ENCODE measurements around the gene GLB1L. TPM values are rescaled to one million over a fixed set of nuclear protein-coding genes. Genes with fewer than 3 reads are reported as not detected.

Gene GLB1L
- polyA plus RNA-seq, 3 donors: 2.1 to 12.9 (median 11.8) TPM

DNA sequence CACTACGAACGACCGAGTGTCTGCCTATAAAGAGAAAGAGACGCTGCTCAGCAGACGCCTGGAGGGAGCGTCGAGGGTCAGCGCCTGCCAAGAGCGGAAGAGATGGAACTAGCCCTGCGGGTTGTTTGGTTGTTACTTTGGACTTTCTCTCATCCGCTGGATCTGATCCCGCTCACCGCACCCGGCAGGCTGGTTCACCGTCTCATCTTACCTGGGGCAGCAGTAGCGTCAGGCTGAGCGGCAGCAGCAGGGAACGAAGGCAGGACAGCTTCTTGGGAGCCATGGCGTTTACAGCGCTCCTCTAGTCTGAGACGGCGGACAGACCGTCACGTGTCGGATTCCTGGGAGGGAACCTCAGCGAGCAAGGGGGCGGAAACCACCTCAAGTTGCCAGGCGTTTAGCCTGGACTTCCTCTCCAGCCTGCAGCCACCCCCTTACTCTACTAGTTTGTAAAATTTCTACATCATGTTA is 1.9 kb downstream of the GLB1L start:
- H3K27ac ChIP-seq (ENCODE audit: low read depth, low read length): no peak overlapping the region
- 46 to 50% (median 46%) methylated on average over 28 of the region's 28 CpGs for WGBS, 3 donors

DNA sequence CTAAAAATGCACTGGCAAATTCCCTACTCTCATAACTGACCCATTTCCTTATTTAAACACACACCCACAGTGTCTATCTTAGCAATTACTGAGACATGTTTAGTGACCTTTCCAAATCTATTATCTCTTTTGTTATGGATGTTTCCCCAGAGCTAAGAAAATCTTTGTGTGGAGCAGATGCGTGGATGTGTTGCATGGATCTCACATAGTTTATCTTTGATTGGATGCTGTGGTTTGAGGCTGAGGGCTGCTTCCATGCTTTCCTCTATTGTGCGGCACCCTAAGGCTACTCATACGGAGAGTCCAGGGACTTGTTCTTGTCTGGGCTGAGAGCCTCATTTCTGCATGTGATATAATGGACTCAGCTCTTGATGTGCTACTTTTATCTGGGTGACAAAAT is 10.9 kb downstream of the GLB1L start:
- 71 to 92% (median 90%) methylated on average over 3 of the region's 3 CpGs for WGBS, 3 donors

GRCh38 chr2:219230059-219230540 is 15.1 kb downstream of the GLB1L start:
- no peak overlapping the region for H3K27ac ChIP-seq (ENCODE audit: low read depth, low read length)
- 0 to 1% (median 0%) methylated on average over 24 of the region's 24 CpGs for WGBS, 3 donors

More for the DNA sequence above, 10.9 kb downstream of the GLB1L start:
- H3K27ac ChIP-seq (ENCODE audit: low read depth, low read length): no peak overlapping the region

- 0 to 1% (median 0%) methylated on average over 78 to 80 of the region's 80 CpGs for WGBS, 3 donors
- H3K27ac ChIP-seq (ENCODE audit: low read depth, low read length): no peak within 1 kb of the TSS
Measured at GRCh38 chr2:219229305-219230058, 15.8 kb downstream of the GLB1L start, which contains the start of the genes ANKZF1 and ATG9A. TSS of gene ANKZF1 (plus strand) at chr2:219229806. CDS start at chr2:219230258, 452 bp downstream. TSS of gene ATG9A (minus strand) at chr2:219229636. CDS start at chr2:219228024, 1,612 bp downstream.

- H3K27ac ChIP-seq (ENCODE audit: low read depth, low read length): no peak overlapping the region
- 1 to 2% (median 1%) methylated on average over 15 to 19 of the region's 19 CpGs for WGBS, 3 donors
Measured at GRCh38 chr2:219228911-219229304, 16.3 kb downstream of the GLB1L start.

DNA sequence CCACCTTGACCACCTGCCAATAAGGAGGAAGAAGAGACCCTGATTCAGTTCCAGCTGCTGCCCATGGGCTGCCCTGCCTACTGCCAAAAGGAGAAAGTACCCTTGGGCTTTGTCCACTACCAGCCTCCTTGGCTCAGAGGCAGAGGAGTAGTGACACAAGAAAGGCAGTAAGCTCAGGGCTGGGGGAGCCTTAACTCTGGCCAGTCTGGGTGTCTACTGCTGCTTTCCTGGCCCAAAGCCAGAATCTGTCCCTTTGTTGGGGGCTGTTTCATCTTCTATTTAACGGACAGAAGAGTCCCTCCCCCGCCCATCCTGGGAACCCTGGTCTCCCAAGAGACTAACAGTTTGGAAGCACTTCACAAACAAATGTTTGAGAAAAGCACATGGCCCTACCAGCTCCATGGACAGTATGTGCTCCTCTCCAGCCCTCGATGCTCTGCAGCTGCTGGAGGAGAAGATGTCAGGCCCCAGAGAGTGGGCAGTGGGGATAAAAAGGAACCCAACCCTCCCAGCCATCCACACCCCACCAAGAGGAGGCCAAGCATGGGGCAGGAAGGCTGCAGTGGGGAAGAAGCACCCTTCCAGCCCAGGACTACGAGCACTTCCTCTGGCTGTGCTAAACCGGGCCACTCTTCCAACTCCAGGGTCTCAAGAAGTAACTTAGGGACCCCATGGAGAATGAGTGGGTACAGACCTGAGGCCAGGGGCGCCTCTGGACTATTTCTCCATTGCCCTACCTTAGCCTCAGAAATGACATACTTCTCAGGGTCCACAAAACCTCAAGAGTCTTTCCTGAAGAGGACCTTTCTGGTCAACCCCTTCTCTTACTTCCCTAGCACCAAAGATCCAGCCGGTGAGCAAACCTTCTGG is 17.0 kb downstream of the GLB1L start:
- H3K27ac ChIP-seq (ENCODE audit: low read depth, low read length): no peak overlapping the region
- WGBS, 3 donors: 37 to 51% (median 37%) methylated on average over 7 of the region's 7 CpGs

DNA sequence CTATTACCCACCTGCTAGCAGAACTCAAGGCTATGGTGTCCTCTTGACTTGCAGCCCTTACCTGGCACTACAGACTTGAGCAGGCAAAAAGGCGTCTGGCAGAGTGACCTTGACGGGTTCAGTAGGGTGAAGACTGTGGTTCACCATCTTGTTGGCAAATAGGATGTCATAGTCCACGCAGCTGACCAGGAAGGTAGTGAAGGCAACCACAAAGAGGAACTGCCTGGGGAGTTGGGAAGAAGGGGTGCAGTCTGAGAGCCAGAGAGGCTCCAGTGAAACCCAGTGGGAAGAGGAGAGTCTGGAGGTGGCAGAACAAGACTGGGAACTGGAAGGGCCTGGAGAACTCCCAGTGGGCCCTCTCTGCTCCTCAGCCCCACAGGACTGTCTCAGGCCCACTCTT is 19.9 kb downstream of the GLB1L start:
- no peak overlapping the region for H3K27ac ChIP-seq (ENCODE audit: low read depth, low read length)
- WGBS, 3 donors: 51 to 89% (median 69%) methylated on average over 3 of the region's 3 CpGs

DNA sequence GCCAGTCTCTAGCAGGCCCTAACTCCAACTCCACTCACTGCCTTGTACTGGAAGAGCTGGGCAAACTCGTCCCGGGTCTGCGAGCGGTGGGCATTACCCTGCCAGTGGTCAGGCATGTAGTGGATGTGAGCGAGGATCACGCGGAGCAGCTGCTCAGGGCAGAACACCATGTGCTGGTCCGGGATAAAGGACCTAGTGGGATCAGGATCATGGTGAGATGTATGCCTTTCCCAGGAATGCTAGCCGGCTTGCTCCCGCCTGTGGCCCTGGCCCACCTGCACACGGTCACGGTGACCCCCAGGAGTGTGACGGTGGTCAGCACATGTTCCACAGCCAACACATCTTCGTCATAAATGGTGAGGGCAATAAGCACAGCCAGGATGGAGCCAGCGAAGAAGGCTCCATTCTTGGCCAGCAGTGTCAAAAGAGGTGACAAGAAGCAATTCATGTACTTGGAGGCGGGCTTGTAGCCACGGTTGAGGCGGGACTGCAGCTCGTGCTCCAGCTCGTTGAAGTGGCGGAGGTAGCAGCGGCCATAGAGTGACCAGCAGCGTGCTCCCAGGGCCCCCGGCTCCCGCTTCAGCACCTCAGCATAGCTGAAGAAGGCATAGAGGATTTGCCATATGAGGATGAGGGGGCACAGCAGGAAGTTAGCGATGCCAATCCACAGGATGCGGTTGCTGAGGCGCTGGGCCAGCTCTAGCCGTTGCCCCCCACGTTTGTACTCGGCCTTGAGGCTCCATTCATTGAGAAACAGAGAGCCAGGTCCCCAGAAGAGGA is 21.2 kb downstream of the GLB1L start:
- H3K27ac ChIP-seq (ENCODE audit: low read depth, low read length): no peak overlapping the region
- WGBS, 3 donors: 92 to 93% (median 92%) methylated on average over 31 of the region's 31 CpGs

- 94 to 96% (median 95%) methylated on average over 16 of the region's 16 CpGs for WGBS, 3 donors
- H3K27ac ChIP-seq (ENCODE audit: low read depth, low read length): no peak overlapping the region
Measured at GRCh38 chr2:219221957-219222518, 23.2 kb downstream of the GLB1L start.

DNA sequence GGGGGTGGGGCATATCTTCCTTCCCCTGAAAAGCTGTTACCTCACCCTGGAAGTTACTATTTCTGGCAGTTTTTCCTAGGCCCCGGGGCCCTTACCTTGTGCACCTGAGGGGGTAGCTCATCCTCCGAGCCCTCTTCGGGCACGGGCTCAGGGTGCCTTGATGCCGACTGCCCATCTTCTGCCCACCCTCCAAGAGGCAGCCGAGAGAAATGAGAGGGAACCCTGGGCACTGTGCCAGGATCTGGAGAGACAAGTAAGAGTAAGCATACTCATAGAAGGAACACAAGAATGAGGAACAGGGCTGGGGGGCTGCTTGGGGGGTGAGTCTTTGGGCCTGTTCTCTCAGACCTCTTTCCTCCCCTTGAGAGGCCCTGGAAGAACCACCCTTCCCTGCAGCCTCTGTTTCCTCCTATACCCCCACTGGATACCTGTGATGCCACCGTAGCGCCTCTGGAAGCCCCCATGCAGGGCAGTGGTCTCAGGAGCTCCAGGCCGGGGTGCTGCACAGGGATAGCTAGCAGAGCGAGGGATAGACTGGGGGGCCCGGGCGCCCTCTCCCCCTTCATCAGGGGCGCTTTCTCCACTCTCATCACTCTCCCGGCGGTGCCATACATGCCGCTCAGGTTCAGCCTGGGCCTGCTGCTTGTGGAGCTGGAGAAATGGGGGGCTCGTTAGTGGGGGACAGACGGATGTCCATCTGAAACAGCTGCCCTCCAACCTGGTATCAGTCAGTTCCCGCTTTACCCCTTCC is 24.4 kb downstream of the GLB1L start:
- H3K27ac ChIP-seq (ENCODE audit: low read depth, low read length): no peak overlapping the region
- 89 to 92% (median 90%) methylated on average over 19 of the region's 19 CpGs for WGBS, 3 donors

DNA sequence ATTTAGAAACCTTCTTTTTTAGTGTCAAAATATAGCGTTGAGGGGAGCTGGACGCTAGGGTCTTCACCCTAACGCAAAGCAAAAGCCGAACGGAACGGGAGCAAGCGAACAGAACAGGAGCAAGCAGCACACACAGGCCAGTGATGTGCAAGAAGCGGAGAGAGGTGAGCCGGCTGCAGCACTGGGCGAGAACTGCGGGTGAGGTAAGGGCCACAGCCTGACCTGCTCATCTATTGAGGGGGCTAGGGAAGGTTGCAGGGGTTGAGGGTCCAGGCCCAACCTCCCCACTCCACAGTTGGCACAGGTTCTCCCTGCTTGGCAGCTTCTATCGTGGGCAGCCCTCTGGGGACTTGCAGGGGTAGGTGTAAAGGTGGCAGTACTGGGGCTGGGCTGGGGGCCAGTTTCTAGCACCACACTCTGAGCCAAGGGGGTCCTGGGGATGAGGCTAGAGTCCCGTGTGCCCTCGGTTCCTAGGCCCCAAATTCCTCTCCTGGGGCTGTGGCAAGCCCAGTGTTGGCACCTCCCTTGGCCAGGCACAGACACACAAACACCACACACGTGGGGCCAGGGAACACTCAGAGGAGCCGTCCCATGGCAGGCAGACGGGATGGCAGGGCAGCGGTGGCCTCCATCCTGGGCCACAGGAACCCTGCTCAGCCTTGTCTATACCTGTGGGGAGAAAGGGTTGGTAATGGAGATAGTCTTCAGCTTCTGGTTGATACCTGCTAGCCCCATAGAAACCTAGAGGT is 25.3 kb downstream of the GLB1L start:
- WGBS, 3 donors: 89 to 91% (median 89%) methylated on average over 18 of the region's 18 CpGs
- no peak overlapping the region for H3K27ac ChIP-seq (ENCODE audit: low read depth, low read length)

GRCh38 chr2:219218732-219219701 is 26.2 kb downstream of the GLB1L start, which contains the start of gene ABCB6:
TSS of gene ABCB6 (minus strand) at chr2:219218958. CDS start at chr2:219218673, 285 bp downstream.
- peak within 1 kb of the TSS; percentile 75 for H3K27ac ChIP-seq (ENCODE audit: low read depth, low read length)
- 8% methylated on average over 62 to 71 of the region's 71 CpGs for WGBS, 3 donors

DNA sequence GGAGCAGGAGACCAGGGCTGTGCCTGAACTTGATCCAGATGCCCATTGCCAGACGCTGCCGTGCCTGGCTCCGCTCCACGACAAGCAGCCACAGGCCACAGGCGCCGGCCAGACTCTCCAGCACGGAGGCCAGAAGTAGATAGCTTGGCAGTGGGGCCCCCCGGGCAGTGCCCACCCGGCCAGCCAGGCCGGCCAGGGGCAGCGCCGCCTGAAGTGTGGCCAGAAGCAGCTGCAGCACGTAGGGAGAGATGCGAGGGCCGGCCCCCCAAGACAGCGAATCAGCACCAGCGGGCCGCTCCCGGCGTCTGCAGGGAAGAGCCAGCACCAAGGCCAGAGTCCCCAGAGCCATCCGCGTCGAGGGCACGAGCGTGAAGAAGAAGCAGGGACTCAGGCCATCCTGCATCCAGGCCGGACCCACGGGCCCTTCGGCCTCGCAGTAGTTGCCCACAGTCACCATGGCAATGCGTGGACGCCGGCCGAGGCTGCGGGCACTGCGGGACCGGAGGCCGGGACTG is 27.0 kb downstream of the GLB1L start:
- H3K27ac ChIP-seq (ENCODE audit: low read depth, low read length): peak overlapping the region; percentile 75
- WGBS, 3 donors: 0 to 1% (median 1%) methylated on average over 29 to 37 of the region's 37 CpGs

- 85 to 91% (median 90%) methylated on average over 6 of the region's 6 CpGs for WGBS, 3 donors
- no peak overlapping the region for H3K27ac ChIP-seq (ENCODE audit: low read depth, low read length)
Measured at GRCh38 chr2:219216535-219216915, 28.7 kb downstream of the GLB1L start.

- no peak overlapping the region for H3K27ac ChIP-seq (ENCODE audit: low read depth, low read length)
- 91 to 93% (median 93%) methylated on average over 27 of the region's 27 CpGs for WGBS, 3 donors
Measured at GRCh38 chr2:219215871-219216534, 29.2 kb downstream of the GLB1L start.
